GM19438 (cell line): ENCODE data around the gene RIN3.
"Not testable (repeated sequence)": the region's sequence is repeated elsewhere in the genome, so short reads cannot be mapped to it uniquely, and the experiment has no call there.

Source experiments
- ATAC-seq: cut with Tn5 transposase; IDR thresholded peaks from one replicate; pipeline ENCODE4 v1.9.1; 2021; ENCODE audit warnings: low read depth; ENCODE audit not compliant: unreplicated experiment

The RIN3 gene

GRCh38 chr14:92680330-92680729, 166.7 kb downstream of the RIN3 start:
- ATAC-seq = not testable (repeated sequence)

GRCh38 chr14:92680781-92681650, 167.4 kb downstream of the RIN3 start:
- ATAC-seq = no peak

DNA sequence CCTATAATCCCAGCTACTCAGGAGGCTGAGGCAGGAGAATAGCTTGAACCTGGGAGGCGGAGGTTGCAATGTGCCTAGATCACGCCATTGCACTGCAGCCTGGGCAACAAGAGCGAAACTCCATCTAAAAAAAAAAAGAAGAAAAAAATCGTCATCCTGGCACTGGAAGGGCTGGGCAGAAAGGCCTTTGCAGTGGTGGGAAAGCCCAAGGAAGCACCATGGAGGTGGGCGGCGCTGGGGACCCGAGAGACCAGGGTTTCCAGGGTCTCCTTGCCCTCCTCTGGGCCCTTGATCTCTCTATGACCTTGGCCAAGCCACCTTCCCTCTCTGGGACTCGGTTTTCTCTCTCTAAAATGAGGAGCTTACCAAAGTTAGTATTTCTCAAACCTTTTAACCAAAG, 169.5 kb downstream of the RIN3 start:
- no peak for ATAC-seq

DNA sequence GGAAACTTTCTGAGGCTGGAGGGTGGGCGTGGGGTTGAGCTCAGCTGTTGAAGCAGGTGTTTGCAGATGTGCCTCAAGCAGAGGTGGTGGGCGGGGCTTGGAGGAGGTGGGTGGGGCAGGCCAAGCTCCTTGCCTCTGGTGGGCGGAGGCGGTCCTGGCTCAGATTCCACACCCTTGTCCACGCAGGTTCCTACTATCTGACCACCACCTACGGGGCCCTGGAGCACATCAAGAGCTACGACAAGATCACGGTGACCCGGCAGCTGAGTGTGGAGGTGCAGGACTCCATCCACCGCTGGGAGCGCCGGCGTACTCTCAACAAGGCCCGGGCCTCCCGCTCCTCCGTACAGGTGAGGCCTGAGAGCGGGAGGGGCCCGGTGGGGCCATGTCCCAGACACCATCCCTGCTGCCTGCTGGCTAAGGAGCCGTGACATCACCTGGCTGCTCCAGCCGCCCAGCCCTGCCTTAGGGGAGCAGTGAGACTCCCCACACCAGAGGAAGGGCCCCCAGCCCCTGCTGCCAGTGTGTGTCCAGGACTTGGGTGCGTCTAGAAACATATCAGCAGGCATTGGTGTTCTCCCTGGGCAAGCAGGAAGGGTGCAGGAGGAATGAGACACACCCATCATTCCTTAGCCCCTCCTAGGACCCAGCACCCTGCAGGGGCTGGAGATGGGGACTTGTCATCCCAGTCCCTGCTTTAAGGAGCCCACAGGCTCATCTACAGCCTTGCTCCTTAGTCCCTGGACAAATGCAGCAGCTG, 171.4 kb downstream of the RIN3 start:
- no peak for ATAC-seq

- ATAC-seq = no peak
Observed at GRCh38 chr14:92685784-92686355, 172.3 kb downstream of the RIN3 start.

- no peak for ATAC-seq
Observed at GRCh38 chr14:92686411-92686899, 172.9 kb downstream of the RIN3 start.

DNA sequence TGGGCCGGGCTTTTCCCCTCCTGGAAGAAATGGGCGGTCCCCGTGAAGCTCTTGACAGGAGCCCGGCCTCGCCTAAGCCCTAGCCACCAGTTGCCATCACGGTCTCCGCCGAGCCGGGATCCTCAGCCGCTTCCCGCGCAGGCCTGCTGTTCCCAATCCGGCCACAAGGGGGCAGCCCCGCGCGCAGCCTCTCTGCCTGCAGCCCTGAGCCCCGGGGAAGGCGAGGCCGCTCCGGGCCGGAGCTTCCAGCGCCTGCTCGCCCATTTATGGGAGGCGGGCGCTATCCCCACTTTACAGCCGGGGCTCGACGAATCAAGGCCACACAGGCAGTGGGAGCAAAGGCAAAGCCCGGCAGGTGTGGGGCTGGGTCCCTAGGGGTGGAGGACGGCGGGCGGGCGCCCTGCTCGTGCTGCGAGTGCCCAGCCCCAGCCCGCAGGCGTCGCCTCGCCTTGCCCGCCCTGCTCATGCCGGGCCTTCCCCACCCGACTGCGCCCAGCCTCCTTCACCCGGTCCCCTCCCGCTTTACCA, 173.4 kb downstream of the RIN3 start:
- peak; percentile 71 for ATAC-seq

DNA sequence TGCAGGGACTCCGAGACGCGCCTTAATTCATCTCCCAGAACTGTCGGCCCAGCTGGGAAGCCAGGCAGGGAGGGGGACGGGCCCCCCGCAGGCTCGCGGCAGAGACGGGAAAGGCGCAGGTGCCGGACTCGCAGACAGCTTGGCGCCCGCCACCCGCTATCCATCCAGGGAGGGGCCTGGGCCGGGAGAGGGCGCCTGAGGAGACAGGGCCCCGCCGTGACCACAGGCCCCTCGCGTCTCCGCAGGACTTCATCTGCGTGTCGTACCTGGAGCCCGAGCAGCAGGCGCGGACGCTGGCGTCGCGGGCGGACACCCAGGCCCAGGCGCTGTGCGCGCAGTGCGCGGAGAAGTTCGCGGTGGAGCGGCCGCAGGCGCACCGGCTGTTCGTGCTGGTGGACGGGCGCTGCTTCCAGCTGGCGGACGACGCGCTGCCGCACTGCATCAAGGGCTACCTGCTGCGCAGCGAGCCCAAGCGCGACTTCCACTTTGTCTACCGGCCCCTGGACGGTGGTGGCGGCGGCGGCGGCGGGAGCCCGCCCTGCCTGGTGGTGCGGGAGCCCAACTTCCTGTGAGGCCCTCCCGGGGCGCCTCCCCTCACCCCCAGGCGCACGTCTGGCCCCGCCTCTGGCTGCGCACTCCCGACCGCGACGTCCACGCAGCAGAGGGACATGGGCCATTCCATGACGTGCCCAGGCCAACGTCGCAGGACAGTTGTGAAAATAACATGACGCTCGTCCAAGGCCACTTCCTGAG, 174.3 kb downstream of the RIN3 start:
- no peak for ATAC-seq

- ATAC-seq = no peak
Observed at GRCh38 chr14:92688434-92689375, 175.1 kb downstream of the RIN3 start.

GRCh38 chr14:92690171-92691011, 176.8 kb downstream of the RIN3 start:
- no peak for ATAC-seq

GRCh38 chr14:92692822-92693226, 179.2 kb downstream of the RIN3 start:
- ATAC-seq = no peak

- ATAC-seq = no peak
Observed at GRCh38 chr14:92693998-92694795, 180.6 kb downstream of the RIN3 start.

DNA sequence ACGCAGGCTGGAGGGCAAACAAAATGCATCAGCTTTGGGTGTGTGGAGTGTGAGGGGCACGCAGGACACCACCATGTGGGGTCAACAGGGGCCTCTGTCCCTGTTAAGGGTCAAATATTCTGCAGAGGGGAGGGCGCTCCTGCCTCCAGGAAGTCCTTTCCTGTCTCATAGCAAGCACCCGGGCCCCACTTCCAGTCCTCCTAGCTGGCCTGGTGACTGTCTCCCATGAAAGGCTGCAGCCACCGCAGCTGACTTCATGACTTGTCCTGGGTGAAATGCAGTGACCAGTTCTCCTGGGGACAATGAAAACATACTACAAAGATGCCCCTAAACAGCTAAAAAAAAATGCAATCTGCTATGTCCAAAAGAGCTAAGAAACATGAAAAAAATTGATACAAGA, 181.2 kb downstream of the RIN3 start:
- ATAC-seq = no peak

DNA sequence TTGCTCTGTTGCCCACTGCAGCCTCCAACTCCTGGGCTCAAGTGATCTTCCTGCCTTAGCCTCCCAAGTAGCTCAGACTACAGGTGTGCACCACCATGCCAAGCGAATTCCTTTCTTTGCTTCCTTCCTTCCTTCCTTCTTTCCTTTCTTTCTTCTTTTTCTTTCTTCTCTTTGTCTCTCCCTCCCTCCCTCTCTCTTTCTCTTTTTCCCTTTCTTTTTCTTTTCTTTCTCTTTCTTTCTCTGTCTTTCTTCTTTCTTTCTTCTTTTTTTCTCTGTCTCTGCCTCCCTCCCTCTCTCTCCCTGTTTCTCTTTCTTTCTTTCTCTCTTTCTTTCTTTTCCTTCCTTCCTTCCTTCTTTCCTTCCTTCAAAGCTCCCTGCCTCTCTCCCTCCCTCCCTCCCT, 182.0 kb downstream of the RIN3 start:
- ATAC-seq = no peak

GRCh38 chr14:92696366-92696765, 182.8 kb downstream of the RIN3 start:
- ATAC-seq = no peak

DNA sequence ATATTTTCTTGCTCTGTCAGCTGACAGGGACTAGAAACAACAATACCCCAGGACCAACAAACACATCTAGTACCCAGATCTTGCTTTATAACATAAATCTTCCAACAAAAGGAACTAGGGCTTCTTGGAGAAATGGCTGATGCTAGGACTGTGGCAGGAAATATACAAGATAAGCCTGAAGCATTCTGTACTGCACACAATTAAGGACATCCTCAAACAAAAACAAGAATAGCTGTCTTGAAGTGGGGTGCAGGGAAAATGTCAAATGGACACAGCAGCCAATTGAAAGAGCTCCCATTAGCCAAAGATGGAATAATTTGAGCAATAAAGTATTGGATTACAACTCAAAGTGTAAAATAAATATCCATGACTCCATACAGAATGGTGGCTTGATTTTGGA, 184.8 kb downstream of the RIN3 start:
- no peak for ATAC-seq

GRCh38 chr14:92701826-92702225, 188.2 kb downstream of the RIN3 start:
- no peak for ATAC-seq
